RWPE1 (cell line): ENCODE results near the gene ROCK1.
A peak's percentile ranks its signal among the peaks of the same experiment; 100 is the strongest.

Experiments used
- CTCF ChIA-PET: fragments of 350-600 bp; sonication (Branson Sonifier 250); formaldehyde crosslinking; extraction: SDS; loops from one replicate; lab custom pipeline; 2021; lab: Yijun Ruan, JAX
- POLR2A ChIA-PET: fragments of 400-600 bp; formaldehyde crosslinking; extraction: SDS; loops from one replicate; lab custom pipeline; 2020; ENCODE audit warnings: antibody characterized with exemption; ENCODE audit not compliant: low non-redundant PET; lab: Yijun Ruan, JAX
- DNase-seq: peaks from one replicate; pipeline ENCODE4 v3.0.0; 2012; ENCODE audit warnings: low spot score
- H3K27ac ChIP-seq: fragments of 450-650 bp; 2 replicates; pipeline ENCODE4 v1.5.1; 2017
- CTCF ChIP-seq: fragments of 450-650 bp; conservative IDR thresholded peaks from 2 replicates; pipeline ENCODE4 v1.5.1; 2017; ENCODE audit warnings: low read depth, mild to moderate bottlenecking

Gene ROCK1

GRCh38 chr18:21081426-21081825, 30.2 kb downstream of the ROCK1 start:
- TF ChIP-seq CTCF, result no peak
- CTCF ChIA-PET, result interaction anchor here (0.6 kb wide), 2 partner anchors 9 to 106 kb away, joined by 4 to 5 read pairs; no protein-coding TSS in a partner anchor
- DNase-seq, result no peak
- H3K27ac ChIP-seq, result no peak overlapping the region
- POLR2A ChIA-PET, result no interaction called here

- ChIA-PET CTCF (no interaction called here), POLR2A (no interaction called here)
- DNase-seq, result no peak
- H3K27ac ChIP-seq, result no peak overlapping the region
- no peak for TF ChIP-seq CTCF
Measured at GRCh38 chr18:21080576-21080975, 31.0 kb downstream of the ROCK1 start.

- CTCF ChIA-PET, result no interaction called here
- no peak overlapping the region for H3K27ac ChIP-seq
- DNase-seq, result peak; percentile 72
- POLR2A ChIA-PET, result no interaction called here
- TF ChIP-seq CTCF, result no peak
Measured at GRCh38 chr18:21074336-21075323, 37.0 kb downstream of the ROCK1 start.

- H3K27ac ChIP-seq, result no peak overlapping the region
- POLR2A ChIA-PET, result no interaction called here
- TF ChIP-seq CTCF, result no peak
- CTCF ChIA-PET, result interaction anchor here (0.6 kb wide), 1 partner anchor 744 kb away, joined by 3 read pairs; no protein-coding TSS in a partner anchor
- no peak for DNase-seq
Measured at GRCh38 chr18:21073180-21073579, 38.4 kb downstream of the ROCK1 start.

GRCh38 chr18:21071071-21071470, 40.5 kb downstream of the ROCK1 start:
- ChIA-PET CTCF (no interaction called here), POLR2A (no interaction called here)
- no peak for DNase-seq
- no peak for TF ChIP-seq CTCF
- no peak overlapping the region for H3K27ac ChIP-seq

- no peak for DNase-seq
- no peak overlapping the region for H3K27ac ChIP-seq
- POLR2A ChIA-PET, result no interaction called here
- TF ChIP-seq CTCF, result no peak
- CTCF ChIA-PET, result no interaction called here
Measured at GRCh38 chr18:21069468-21069867, 42.1 kb downstream of the ROCK1 start.
